Naive thymus-derived CD8-positive, alpha-beta T cell (primary cell): ENCODE measurements around the gene EBI3. TPM values are rescaled to one million over a fixed set of nuclear protein-coding genes. Genes with fewer than 3 reads are reported as not detected.

Source experiments
- polyA plus RNA-seq, 3 donors: library from polyadenylated mRNA; unstranded; fragments of 300-500 nt; fragmentation: Illumina TruSeq; gene quantifications; one replicate each; pipeline ENCODE4 v1.2.3, GENCODE V29; 2021
- total RNA-seq, 8 experiments: library from RNA in 2 of 8; stranded (reverse) in 2 of 8; gene quantifications; one replicate each; pipeline ENCODE4 v1.2.3 and lab custom pipeline; 2021 to 2026

Gene EBI3
- total and polyA plus RNA-seq, 5 experiments from 2014 or later: 0.36 to 0.47 TPM; not detected in 3

Other genes starting within 250 kb of the EBI3 start
- gene EEF2, start 244.1 kb upstream of the EBI3 start, total RNA-seq: 1,000 to 10,000 TPM; 2,204 to 2,252 TPM
- 100 to 1,000 TPM; 546 to 682 (median 600) TPM for gene EEF2, start 244.1 kb upstream of the EBI3 start, polyA plus RNA-seq
- 10 to 100 TPM; 34.4 to 34.9 TPM for gene PIAS4, start 221.8 kb upstream of the EBI3 start, total RNA-seq
- 1 to 10 TPM; 3.2 to 4.9 (median 4.5) TPM for gene PIAS4, start 221.8 kb upstream of the EBI3 start, polyA plus RNA-seq
- gene ZBTB7A, start 162.6 kb upstream of the EBI3 start, total RNA-seq: 10 to 100 TPM; 59.9 TPM
- 10 to 100 TPM; 31.3 to 52.2 (median 31.5) TPM for gene ZBTB7A, start 162.6 kb upstream of the EBI3 start, polyA plus RNA-seq
- 100 to 1,000 TPM; 119 to 134 TPM for gene MAP2K2, start 105.4 kb upstream of the EBI3 start, total RNA-seq
- gene MAP2K2, start 105.4 kb upstream of the EBI3 start, polyA plus RNA-seq: 100 to 1,000 TPM in 1 of 3 donors, 10 to 100 TPM in 2; 48.0 to 101 (median 67.3) TPM
- gene CREB3L3, start 75.9 kb upstream of the EBI3 start, total RNA-seq: not detected
- not detected for gene CREB3L3, start 75.9 kb upstream of the EBI3 start, polyA plus RNA-seq
- 10 to 100 TPM; 27.2 to 27.3 TPM for gene SIRT6, start 47.0 kb upstream of the EBI3 start, total RNA-seq
- 1 to 10 TPM in 2 of 3 donors, under 1 TPM in 1; 0.86 to 4.3 (median 1.4) TPM for gene SIRT6, start 47.0 kb upstream of the EBI3 start, polyA plus RNA-seq
- 1 to 10 TPM; 1.9 to 2.2 TPM for gene ANKRD24, start 46.8 kb upstream of the EBI3 start, total RNA-seq
- under 1 TPM in 2 of 3 donors, not detected in 1; 0.36 to 0.50 TPM for gene ANKRD24, start 46.8 kb upstream of the EBI3 start, polyA plus RNA-seq
- 10 to 100 TPM; 32.9 to 33.8 TPM for gene YJU2, start 17.6 kb downstream of the EBI3 start, total RNA-seq
- 10 to 100 TPM; 20.2 to 35.3 (median 28.1) TPM for gene YJU2, start 17.6 kb downstream of the EBI3 start, polyA plus RNA-seq
- gene SHD, start 49.7 kb downstream of the EBI3 start, total RNA-seq: not detected
- not detected for gene SHD, start 49.7 kb downstream of the EBI3 start, polyA plus RNA-seq
- 10 to 100 TPM; 41.6 to 43.9 TPM for gene TMIGD2, start 72.9 kb downstream of the EBI3 start, total RNA-seq
- gene TMIGD2, start 72.9 kb downstream of the EBI3 start, polyA plus RNA-seq: 100 to 1,000 TPM in 1 of 3 donors, 10 to 100 TPM in 2; 65.8 to 105 (median 96.5) TPM
- 1 to 10 TPM; 1.4 to 4.0 TPM for gene FSD1, start 75.1 kb downstream of the EBI3 start, total RNA-seq
- 1 to 10 TPM; 1.5 to 3.9 (median 3.4) TPM for gene FSD1, start 75.1 kb downstream of the EBI3 start, polyA plus RNA-seq
- 1 to 10 TPM; 1.4 to 2.3 TPM for gene STAP2, start 109.3 kb downstream of the EBI3 start, total RNA-seq
- gene STAP2, start 109.3 kb downstream of the EBI3 start, polyA plus RNA-seq: 1 to 10 TPM; 1.3 to 2.6 (median 1.5) TPM
- 10 to 100 TPM; 18.9 to 22.1 TPM for gene MPND, start 114.0 kb downstream of the EBI3 start, total RNA-seq
- gene MPND, start 114.0 kb downstream of the EBI3 start, polyA plus RNA-seq: 1 to 10 TPM; 4.6 to 5.3 (median 4.7) TPM
- gene SH3GL1, start 171.0 kb downstream of the EBI3 start, total RNA-seq: 10 to 100 TPM; 38.3 to 38.6 TPM
- gene SH3GL1, start 171.0 kb downstream of the EBI3 start, polyA plus RNA-seq: 10 to 100 TPM; 11.8 to 20.4 (median 12.3) TPM
- gene CHAF1A, start 173.1 kb downstream of the EBI3 start, total RNA-seq: 10 to 100 TPM in 1 of 2 experiments, 1 to 10 TPM in 1; 7.5 to 10.9 TPM
- gene CHAF1A, start 173.1 kb downstream of the EBI3 start, polyA plus RNA-seq: 1 to 10 TPM; 1.7 to 2.4 (median 2.1) TPM
- 10 to 100 TPM; 61.3 to 75.2 TPM for gene UBXN6, start 228.3 kb downstream of the EBI3 start, total RNA-seq
- 1 to 10 TPM; 2.4 to 6.6 (median 3.9) TPM for gene UBXN6, start 228.3 kb downstream of the EBI3 start, polyA plus RNA-seq
- gene HDGFL2, start 242.8 kb downstream of the EBI3 start, total RNA-seq: 10 to 100 TPM; 35.5 to 40.0 TPM
- 10 to 100 TPM; 15.0 to 25.3 (median 19.0) TPM for gene HDGFL2, start 242.8 kb downstream of the EBI3 start, polyA plus RNA-seq